Large intestine (tissue), 12 donors: ENCODE results near the gene RNF6. TPM values are rescaled to one million over a fixed set of nuclear protein-coding genes. Genes with fewer than 3 reads are reported as not detected.

Experiments
- DNase-seq, 2 donors: peaks; one replicate each; pipeline versions ENCODE4 v3.0.0 to v3.0.0-alpha.2; 2013
- H3K27ac ChIP-seq: one replicate; pipeline ENCODE4 v1.5.1; 2013; ENCODE audit warnings: low read length
- H3K27me3 ChIP-seq: 2 replicates; pipeline ENCODE4 v1.6.1; 2013; ENCODE audit warnings: low read length; ENCODE audit not compliant: control insufficient read depth, insufficient read depth
- H3K36me3 ChIP-seq: 2 replicates; pipeline ENCODE4 v1.6.1; 2013; ENCODE audit warnings: low read length; ENCODE audit not compliant: control insufficient read depth, insufficient read depth
- H3K4me1 ChIP-seq: one replicate; pipeline ENCODE4 v1.6.1; 2013; ENCODE audit warnings: low read length; ENCODE audit not compliant: control insufficient read depth, insufficient read depth
- H3K4me3 ChIP-seq: one replicate; pipeline ENCODE4 v1.5.1; 2013; ENCODE audit warnings: low read length
- H3K9me3 ChIP-seq: one replicate; pipeline ENCODE4 v1.6.1; 2013; ENCODE audit warnings: mild to moderate bottlenecking, low read depth, low read length, moderate library complexity; ENCODE audit not compliant: control insufficient read depth
- WGBS: methylation state at CpG from one replicate; pipeline ENCODE4 v1.1.5; 2013; ENCODE audit warnings: low lambda C conversion rate; ENCODE audit not compliant: insufficient coverage; 5-methylcytosine and 5-hydroxymethylcytosine counted together
- long read RNA-seq, 11 donors: transcript quantifications; one replicate each; lab custom pipeline, GENCODE V29; 2026
- polyA plus RNA-seq: library from polyadenylated mRNA; unstranded; fragments of 120-200 nt; gene quantifications from one replicate; pipeline ENCODE4 v1.2.1, GENCODE V29; 2013

Gene RNF6
- 35.8 TPM for polyA plus RNA-seq
- long read RNA-seq, donor 1, partial matches to known transcripts = 0 of 2 reads
- long read RNA-seq, donor 1, other reads (novel, unspliced or antisense) = 0 of 2 reads
- long read RNA-seq, donor 2, transcript RNF6-203 (5 exons, 3,706 nt) = major isoform, 5 of 10 reads
- long read RNA-seq, donor 2, transcript RNF6-201 (5 exons, 3,282 nt) = major isoform, 5 of 10 reads
- long read RNA-seq, donor 2, partial matches to known transcripts = 0 of 10 reads
- long read RNA-seq, donor 2, other reads (novel, unspliced or antisense) = 0 of 10 reads
- long read RNA-seq, donor 3 = 0 reads
- long read RNA-seq, donor 4 = 0 reads
- long read RNA-seq, donor 5, partial matches to known transcripts = 0 of 3 reads
- long read RNA-seq, donor 5, other reads (novel, unspliced or antisense) = 0 of 3 reads
- long read RNA-seq, donor 6, transcript RNF6-201 (5 exons, 3,282 nt) = major isoform, 6 of 10 reads
- long read RNA-seq, donor 6, partial matches to known transcripts = 0 of 10 reads
- long read RNA-seq, donor 6, other reads (novel, unspliced or antisense) = 0 of 10 reads
- long read RNA-seq, donor 7, partial matches to known transcripts = 0 of 1 reads
- long read RNA-seq, donor 7, other reads (novel, unspliced or antisense) = 0 of 1 reads
- long read RNA-seq, donor 8, partial matches to known transcripts = 0 of 1 reads
- long read RNA-seq, donor 8, other reads (novel, unspliced or antisense) = 0 of 1 reads
- long read RNA-seq, donor 9, partial matches to known transcripts = 0 of 3 reads
- long read RNA-seq, donor 9, other reads (novel, unspliced or antisense) = 0 of 3 reads
- long read RNA-seq, donor 10, transcript RNF6-201 (5 exons, 3,282 nt) = major isoform, 5 of 9 reads
- long read RNA-seq, donor 10, partial matches to known transcripts = 0 of 9 reads
- long read RNA-seq, donor 10, other reads (novel, unspliced or antisense) = 0 of 9 reads
- long read RNA-seq, donor 11, partial matches to known transcripts = 0 of 5 reads
- long read RNA-seq, donor 11, other reads (novel, unspliced or antisense) = 0 of 5 reads

DNA sequence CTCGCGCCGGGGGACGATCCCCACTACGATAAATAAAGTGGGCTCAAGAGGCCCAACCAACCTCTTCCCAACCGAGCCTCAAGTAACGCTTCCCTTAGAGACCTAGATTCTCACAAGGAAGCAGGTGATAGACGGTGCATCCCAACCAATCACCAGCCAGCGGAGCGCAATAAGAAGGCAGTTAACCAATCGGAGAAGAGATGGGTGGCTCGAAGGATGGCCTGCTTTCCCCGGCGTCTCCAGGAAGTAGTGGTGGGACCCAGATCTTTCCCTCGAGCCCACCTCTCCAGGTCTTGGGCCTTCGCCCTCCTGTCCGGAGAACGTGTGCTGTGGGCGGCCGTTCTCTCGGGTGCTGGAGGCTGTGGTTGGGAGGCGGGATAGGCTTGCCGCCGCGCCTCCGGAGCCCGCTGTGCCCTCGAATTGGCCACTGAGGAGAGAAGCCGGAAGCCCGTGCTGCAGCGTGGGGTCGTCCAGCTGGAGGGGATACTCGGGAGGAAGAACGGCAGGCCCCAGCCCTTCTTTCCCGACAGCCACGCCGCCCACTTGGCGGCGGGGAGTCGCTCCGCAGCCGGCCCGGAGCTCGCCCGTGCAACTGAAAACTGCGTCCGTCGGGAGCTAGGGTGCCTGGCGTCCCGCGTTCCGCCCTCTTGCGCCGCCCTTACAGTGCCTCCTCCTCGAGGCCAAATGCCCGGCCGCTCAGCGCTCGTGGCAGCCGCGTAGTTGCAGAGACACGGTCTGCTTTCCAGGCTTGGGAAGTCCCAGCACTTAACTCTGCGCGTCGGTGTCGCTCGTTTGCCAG, at the start of gene RNF6:
Gene RNF6 (minus strand): TSS at position 594 of the 799 bp plus-strand sequence. CDS start 2,665 bp downstream, outside the sequence.
- Histone ChIP-seq H3K4me1 (peaks cover 5% of the 10 kb centered on the region), H3K27ac (peak within 1 kb of the TSS; percentile 97), H3K9me3 (peaks cover 2% of the 10 kb centered on the region), H3K4me3 (peak within 1 kb of the TSS; percentile 97), H3K36me3 (peaks cover 19% of the 10 kb centered on the region), H3K27me3 (peaks cover 2% of the 10 kb centered on the region)
- peak; percentile 94 to 98 for DNase-seq
- no CpG with 5 or more reads among the region's 67 CpGs for WGBS

DNA sequence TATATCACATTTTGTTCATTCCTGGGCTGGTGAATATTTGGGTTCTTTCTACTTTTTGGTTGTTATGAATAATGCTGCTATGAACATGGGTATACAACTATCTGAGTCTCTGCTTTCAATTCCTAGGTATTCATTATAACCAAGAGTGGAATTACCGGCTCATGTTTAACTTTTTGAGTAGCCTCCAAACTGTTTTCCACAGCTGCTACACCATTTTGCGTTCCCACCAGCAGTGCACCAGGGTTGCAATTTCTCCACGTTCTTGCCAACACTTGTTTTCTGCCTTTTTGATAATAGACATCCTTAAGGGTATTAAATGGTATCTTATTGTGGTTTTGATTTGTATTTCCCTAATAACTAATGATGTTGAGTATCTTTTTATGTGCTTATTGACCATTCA, 48.6 kb upstream of the RNF6 start:
- no peak overlapping the region for H3K27ac ChIP-seq
- no peaks in the 10 kb centered on the region for H3K9me3 ChIP-seq
- no peak for DNase-seq
- H3K4me1 ChIP-seq = no peaks in the 10 kb centered on the region
- no peaks in the 10 kb centered on the region for H3K27me3 ChIP-seq
- no peaks in the 10 kb centered on the region for H3K36me3 ChIP-seq
- WGBS = no CpG with 5 or more reads among the region's 3 CpGs
- H3K4me3 ChIP-seq = no peak overlapping the region

DNA sequence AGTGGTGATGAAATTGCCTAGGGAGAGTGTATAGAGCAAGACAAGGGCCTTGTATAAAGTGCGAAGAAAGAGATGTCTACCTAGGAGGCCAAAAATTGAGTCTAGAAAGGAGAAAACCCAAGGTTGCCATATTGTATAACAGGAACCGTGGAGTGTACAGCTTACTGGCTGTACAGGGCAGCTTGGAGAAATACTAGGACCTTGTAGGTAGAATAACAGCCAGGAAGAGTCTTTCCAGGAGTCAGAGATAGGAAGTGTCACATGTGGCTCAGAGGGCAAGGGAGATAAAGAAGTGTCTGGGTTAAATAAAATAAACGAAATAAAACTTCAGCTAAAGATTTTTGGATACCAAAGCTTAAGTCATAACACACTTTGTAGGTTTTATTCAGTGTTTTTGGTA, 44.2 kb upstream of the RNF6 start:
- H3K4me1 ChIP-seq = no peaks in the 10 kb centered on the region
- no peak overlapping the region for H3K4me3 ChIP-seq
- H3K36me3 ChIP-seq = no peaks in the 10 kb centered on the region
- H3K9me3 ChIP-seq = no peaks in the 10 kb centered on the region
- DNase-seq = peak; percentile 8 to 50
- 50% methylated on average over 2 of the region's 3 CpGs for WGBS
- H3K27ac ChIP-seq = no peak overlapping the region
- no peaks in the 10 kb centered on the region for H3K27me3 ChIP-seq

DNA sequence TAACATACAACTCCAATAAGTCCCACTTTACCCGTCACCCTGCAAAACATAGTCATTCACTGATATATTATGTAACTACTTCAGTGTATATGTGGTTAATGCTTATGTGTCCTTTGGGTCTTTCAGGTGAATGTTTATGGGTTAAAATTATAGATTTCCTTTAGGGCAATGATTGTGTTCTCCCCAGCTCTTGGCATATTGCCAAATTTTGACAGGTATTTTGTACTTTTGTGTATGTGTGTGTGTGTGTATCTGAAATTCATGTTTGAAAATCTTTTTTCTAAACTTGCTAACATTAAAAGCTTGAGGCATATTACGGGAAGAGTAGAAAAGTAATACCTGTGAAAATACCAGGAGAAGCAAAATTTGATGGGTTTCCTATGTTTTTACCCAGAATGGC, 40.0 kb upstream of the RNF6 start:
- 100% methylated on average over 2 of the region's 2 CpGs for WGBS
- no peaks in the 10 kb centered on the region for H3K36me3 ChIP-seq
- no peaks in the 10 kb centered on the region for H3K27me3 ChIP-seq
- no peak for DNase-seq
- no peaks in the 10 kb centered on the region for H3K9me3 ChIP-seq
- no peak overlapping the region for H3K27ac ChIP-seq
- H3K4me3 ChIP-seq = no peak overlapping the region
- H3K4me1 ChIP-seq = no peaks in the 10 kb centered on the region

DNA sequence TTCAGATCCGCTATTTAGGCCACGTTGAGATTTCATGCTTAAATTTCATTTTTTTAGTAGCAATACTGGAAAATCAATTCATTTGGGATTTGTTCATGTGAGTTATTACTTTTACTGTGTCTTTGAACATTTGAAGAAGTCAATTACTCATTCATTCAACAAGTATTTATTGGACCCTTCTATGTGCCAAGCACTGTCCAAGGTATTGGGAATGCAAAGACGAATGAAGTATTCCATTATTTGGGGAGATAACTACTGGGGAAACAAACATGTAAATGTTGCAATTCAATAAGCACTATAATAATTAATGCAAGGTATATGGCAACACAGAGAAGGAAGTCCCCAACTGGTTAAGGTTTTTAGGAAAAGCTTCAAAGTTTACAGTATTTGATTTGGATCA, 37.5 kb upstream of the RNF6 start:
- DNase-seq = no peak
- Histone ChIP-seq H3K9me3 (no peaks in the 10 kb centered on the region), H3K27me3 (no peaks in the 10 kb centered on the region), H3K27ac (no peak overlapping the region), H3K36me3 (no peaks in the 10 kb centered on the region), H3K4me3 (no peak overlapping the region), H3K4me1 (no peaks in the 10 kb centered on the region)
- WGBS = no CpG with 5 or more reads among the region's 3 CpGs

DNA sequence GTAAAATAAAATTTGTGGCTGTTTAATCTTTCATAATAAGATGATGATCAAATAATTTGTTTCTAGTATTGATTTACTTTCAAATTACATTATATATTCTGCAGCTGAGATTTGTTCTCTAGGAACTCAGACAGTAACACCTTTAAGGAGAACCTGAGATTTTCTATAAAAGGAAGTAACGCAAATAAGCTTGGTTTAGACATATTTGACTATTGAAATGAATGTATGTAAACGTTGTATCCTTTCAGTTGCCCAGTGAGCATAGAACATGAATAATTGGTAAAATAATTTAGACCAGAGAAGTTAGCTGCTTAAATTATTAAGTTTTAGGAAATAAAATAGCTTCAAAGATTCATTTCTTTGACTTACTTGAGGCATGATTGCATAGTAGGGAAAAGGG, 34.9 kb upstream of the RNF6 start:
- Histone ChIP-seq H3K4me3 (no peak overlapping the region), H3K27ac (no peak overlapping the region), H3K9me3 (no peaks in the 10 kb centered on the region), H3K4me1 (no peaks in the 10 kb centered on the region), H3K27me3 (no peaks in the 10 kb centered on the region), H3K36me3 (no peaks in the 10 kb centered on the region)
- no peak for DNase-seq
- WGBS = 100% methylated on average over 2 of the region's 2 CpGs

DNA sequence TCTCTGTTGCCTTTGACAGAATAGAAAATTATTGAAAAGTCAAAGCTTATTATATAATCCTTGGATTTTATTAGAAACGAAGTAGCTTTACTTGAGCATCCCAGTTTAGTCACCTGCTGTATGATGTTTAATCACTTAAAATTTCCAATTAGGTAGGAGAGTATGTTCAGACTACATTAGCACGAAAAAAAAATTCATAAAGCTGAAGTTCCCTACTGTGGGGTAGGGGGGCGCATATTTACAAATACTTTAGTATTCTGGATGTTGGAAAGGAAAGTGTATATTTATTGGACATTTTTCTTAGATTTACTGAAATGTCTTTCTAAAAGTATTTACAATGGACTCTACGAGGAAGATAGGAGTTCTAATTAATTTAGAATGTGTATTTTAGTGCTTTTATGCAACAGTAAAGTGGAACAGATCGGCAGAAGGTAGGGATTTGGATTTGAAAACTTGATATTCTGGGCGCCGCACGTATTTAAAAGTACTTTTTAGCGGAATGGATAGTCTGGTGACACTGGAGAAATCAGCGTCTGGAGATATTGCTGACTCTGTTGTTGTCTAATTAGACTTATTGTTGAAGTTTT, 33.7 kb upstream of the RNF6 start:
- H3K4me3 ChIP-seq = peak overlapping the region; percentile 78
- no peaks in the 10 kb centered on the region for H3K9me3 ChIP-seq
- no peaks in the 10 kb centered on the region for H3K36me3 ChIP-seq
- 43% methylated on average over 5 of the region's 10 CpGs for WGBS
- peak in 1 of 2 donors; percentile 20 for DNase-seq
- H3K4me1 ChIP-seq = no peaks in the 10 kb centered on the region
- H3K27me3 ChIP-seq = peaks cover 1% of the 10 kb centered on the region
- H3K27ac ChIP-seq = peak overlapping the region; percentile 90

DNA sequence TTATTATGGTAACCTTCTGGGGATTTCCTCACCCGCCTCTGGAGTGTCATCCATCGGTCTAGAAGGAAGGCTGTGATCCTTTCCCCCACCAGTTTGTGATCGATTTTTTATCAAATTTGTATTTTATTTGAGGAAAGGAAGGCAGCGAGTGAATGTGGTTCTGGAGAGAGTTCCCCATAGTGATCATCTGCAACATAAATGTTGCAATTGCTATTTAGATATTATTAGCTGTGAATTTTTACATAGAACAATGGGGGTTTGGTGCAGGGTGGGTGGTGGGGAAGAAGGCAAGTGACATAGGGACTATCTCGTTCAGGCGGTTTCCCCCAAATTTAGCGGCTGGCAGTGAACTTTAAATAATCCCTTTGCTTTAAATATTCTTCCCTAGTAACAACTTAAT, 33.0 kb upstream of the RNF6 start:
- peaks cover 2% of the 10 kb centered on the region for H3K27me3 ChIP-seq
- WGBS = 0% methylated on average over 4 of the region's 7 CpGs
- H3K4me3 ChIP-seq = peak overlapping the region; percentile 78
- no peaks in the 10 kb centered on the region for H3K9me3 ChIP-seq
- no peaks in the 10 kb centered on the region for H3K36me3 ChIP-seq
- peak in 1 of 2 donors; percentile 19 for DNase-seq
- peak overlapping the region; percentile 90 for H3K27ac ChIP-seq
- no peaks in the 10 kb centered on the region for H3K4me1 ChIP-seq

DNA sequence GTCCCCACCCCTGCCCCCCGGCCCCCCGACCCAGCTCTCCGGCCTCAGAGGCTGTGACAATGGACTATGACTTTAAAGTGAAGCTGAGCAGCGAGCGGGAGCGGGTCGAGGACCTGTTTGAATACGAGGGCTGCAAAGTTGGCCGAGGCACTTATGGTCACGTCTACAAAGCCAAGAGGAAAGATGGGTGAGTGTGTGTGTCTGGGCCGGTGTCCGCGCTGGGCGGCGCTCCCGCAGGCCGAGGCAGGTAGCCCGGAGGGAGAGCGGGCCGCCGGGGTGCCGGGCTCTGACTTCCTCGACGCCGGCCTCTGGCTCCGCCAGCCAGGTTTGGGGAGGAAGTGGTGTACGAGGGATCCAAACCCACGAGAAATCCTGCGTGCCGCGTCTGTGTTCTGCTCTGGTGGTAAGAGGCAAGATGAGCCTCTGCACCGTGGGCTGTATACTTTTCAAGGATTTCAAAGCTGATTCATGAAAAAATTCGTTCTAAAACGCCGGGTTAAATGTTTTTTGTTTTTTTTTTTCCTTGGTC, 32.5 kb upstream of the RNF6 start:
- DNase-seq = peak; percentile 33 to 71
- peak overlapping the region; percentile 90 for H3K27ac ChIP-seq
- H3K27me3 ChIP-seq = peaks cover 2% of the 10 kb centered on the region
- H3K36me3 ChIP-seq = no peaks in the 10 kb centered on the region
- peak overlapping the region; percentile 78 for H3K4me3 ChIP-seq
- H3K4me1 ChIP-seq = no peaks in the 10 kb centered on the region
- H3K9me3 ChIP-seq = no peaks in the 10 kb centered on the region
- 0% methylated on average over 4 of the region's 35 CpGs for WGBS
